ENCODE measurements around the gene GTF2F2. TPM values are rescaled to one million over a fixed set of nuclear protein-coding genes. Genes with fewer than 3 reads are reported as not detected.

The GTF2F2 gene
- total and polyA plus RNA-seq, 10 donors, result 11.8 to 19.1 (median 16.4) TPM

DNA sequence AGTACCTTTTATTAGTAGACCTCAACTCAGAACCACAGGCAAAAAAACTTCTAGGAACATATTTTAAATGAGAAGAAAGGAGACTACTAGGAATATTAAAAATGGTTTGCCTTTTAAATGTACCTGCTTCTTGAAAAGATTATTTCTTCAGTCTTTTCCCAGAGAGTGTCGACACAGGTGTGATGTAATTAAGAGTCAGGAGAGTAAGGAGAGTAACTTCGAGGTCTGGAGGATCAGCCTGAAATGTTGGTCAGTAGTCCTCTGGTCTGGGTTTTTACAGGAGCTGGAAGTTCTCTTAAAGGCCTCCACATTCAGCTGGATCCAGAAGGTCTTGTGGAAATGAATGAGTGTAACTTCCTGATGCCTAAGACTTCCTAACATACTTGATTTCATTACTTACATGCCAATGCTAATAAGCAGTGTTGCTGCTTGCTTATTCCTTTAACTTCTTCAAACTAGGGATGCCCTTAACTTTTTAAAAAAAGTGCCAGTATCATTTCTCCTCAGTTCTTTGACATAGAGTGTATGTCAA is 80.5 kb downstream of the GTF2F2 start, which contains the start of gene KCTD4:
Gene KCTD4 (minus strand): TSS at position 345 of the 532 bp plus-strand sequence. CDS start 6,478 bp downstream, outside the sequence.
- H3K4me3 ChIP-seq, result no peak within 1 kb of the TSS
- H3K27me3 ChIP-seq (replicated peaks in 1 of 7), result no peaks in the 10 kb centered on the region
- no peak for TF ChIP-seq POLR2A (IDR thresholded peaks at IDR 0.05)
- TF ChIP-seq CTCF (IDR thresholded peaks at IDR 0.05 in 8 of 11, conservative IDR thresholded peaks at IDR 0.05 in 3 of 11), result no peak
- no peak for TF ChIP-seq POLR2AphosphoS5 (IDR thresholded peaks at IDR 0.05)
- H3K9me3 ChIP-seq, result no peaks in the 10 kb centered on the region
- H3K36me3 ChIP-seq, result peaks cover 0 to 21% (median 0%) of the 10 kb centered on the region in 6 donors
- intact Hi-C loops (cut with DNase I; ENCODE audit: low total_unique reads), result no loop called here
- 60 to 94% (median 84%) methylated on average over 2 of the region's 2 CpGs for WGBS, 5 donors
- no peak within 1 kb of the TSS for H3K27ac ChIP-seq
- peaks cover 0 to 27% (median 6%) of the 10 kb centered on the region in 6 donors for H3K4me1 ChIP-seq
- DNase-seq, result no peak

GRCh38 chr13:45205124-45205523 is 84.8 kb downstream of the GTF2F2 start:
- H3K4me3 ChIP-seq, result no peak overlapping the region
- no peaks in the 10 kb centered on the region for H3K27me3 ChIP-seq (replicated peaks in 1 of 7)
- H3K36me3 ChIP-seq, result peaks cover 0 to 49% (median 11%) of the 10 kb centered on the region in 6 donors
- WGBS, 5 donors, result 62 to 79% (median 66%) methylated on average over 5 of the region's 5 CpGs
- H3K4me1 ChIP-seq, result peaks cover 0 to 4% (median 0%) of the 10 kb centered on the region in 6 donors
- no peak for DNase-seq
- no peak for TF ChIP-seq POLR2A (IDR thresholded peaks at IDR 0.05)
- H3K9me3 ChIP-seq, result no peaks in the 10 kb centered on the region
- intact Hi-C loops (cut with DNase I; ENCODE audit: low total_unique reads), result no loop called here
- H3K27ac ChIP-seq, result no peak overlapping the region

GRCh38 chr13:45206340-45206739 is 86.0 kb downstream of the GTF2F2 start:
- Histone ChIP-seq H3K4me1 (no peaks in the 10 kb centered on the region), H3K36me3 (peaks cover 0 to 47% (median 11%) of the 10 kb centered on the region in 6 donors), H3K9me3 (no peaks in the 10 kb centered on the region), H3K27ac (no peak overlapping the region), H3K4me3 (no peak overlapping the region), H3K27me3 (replicated peaks in 1 of 7) (no peaks in the 10 kb centered on the region)
- DNase-seq, result no peak
- TF ChIP-seq CTCF (IDR thresholded peaks at IDR 0.05 in 8 of 11, conservative IDR thresholded peaks at IDR 0.05 in 3 of 11) (no peak), POLR2A (IDR thresholded peaks at IDR 0.05) (no peak), POLR2AphosphoS5 (IDR thresholded peaks at IDR 0.05) (no peak)
- intact Hi-C loops (cut with DNase I; ENCODE audit: low total_unique reads), result no loop called here

DNA sequence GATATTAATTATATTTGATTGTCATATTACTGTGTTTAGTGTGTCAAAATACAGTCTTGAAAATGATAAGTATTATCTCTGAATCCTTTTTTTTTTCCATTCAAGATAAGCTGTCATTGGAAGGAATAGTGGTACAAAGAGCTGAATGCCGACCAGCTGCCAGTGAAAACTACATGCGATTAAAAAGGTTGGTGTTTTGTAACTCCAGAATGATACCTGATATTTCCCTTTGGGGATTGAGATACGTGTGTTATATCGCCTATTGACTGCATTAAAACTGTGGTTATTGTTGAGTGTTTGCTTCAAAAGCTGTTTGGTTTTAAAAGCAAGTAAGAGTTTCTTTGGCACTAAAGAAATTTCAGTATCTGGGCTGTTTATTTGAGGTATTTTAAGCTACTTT is 87.0 kb downstream of the GTF2F2 start:
- 90 to 96% (median 92%) methylated on average over 4 of the region's 4 CpGs for WGBS, 5 donors
- TF ChIP-seq POLR2AphosphoS5 (IDR thresholded peaks at IDR 0.05) (no peak), POLR2A (IDR thresholded peaks at IDR 0.05) (no peak), CTCF (IDR thresholded peaks at IDR 0.05 in 8 of 11, conservative IDR thresholded peaks at IDR 0.05 in 3 of 11) (no peak)
- Histone ChIP-seq H3K9me3 (no peaks in the 10 kb centered on the region), H3K4me1 (no peaks in the 10 kb centered on the region), H3K4me3 (no peak overlapping the region), H3K36me3 (peaks cover 0 to 39% (median 11%) of the 10 kb centered on the region in 6 donors), H3K27me3 (replicated peaks in 1 of 7) (no peaks in the 10 kb centered on the region), H3K27ac (no peak overlapping the region)
- DNase-seq, result no peak
- intact Hi-C loops (cut with DNase I; ENCODE audit: low total_unique reads), result no loop called here

All from spleen (tissue), 11 donors.